Breast epithelium (tissue), 4 donors: ENCODE data around the gene PELI2. TPM values are rescaled to one million over a fixed set of nuclear protein-coding genes. Genes with fewer than 3 reads are reported as not detected.

Experiments used
- DNase-seq, 2 donors: peaks; one replicate each; pipeline ENCODE4 v3.0.0-alpha.2; 2019; ENCODE audit warnings: low spot score in 2 of 2
- H3K27ac ChIP-seq, 2 donors: fragments of 200-600 bp; sonication (generic) in 1 of 2; one replicate each; pipeline ENCODE4 v1.5.1; 2016 to 2019; ENCODE audit warnings: mild to moderate bottlenecking in 1 of 2
- H3K27me3 ChIP-seq, 2 donors: fragments of 200-600 bp; sonication (generic) in 1 of 2; one replicate each; pipeline versions ENCODE4 v1.5.1 to v1.6.0; 2017 to 2019; ENCODE audit warnings: control low read depth in 1 of 2, mild to moderate bottlenecking in 1 of 2
- H3K36me3 ChIP-seq: fragments of 200-600 bp; one replicate; pipeline ENCODE4 v1.5.1; 2019
- H3K4me1 ChIP-seq, 2 donors: fragments of 200-600 bp; sonication (generic); one replicate each; pipeline ENCODE4 v1.5.1; 2016 to 2019; ENCODE audit warnings: control low read depth in 1 of 2
- H3K4me3 ChIP-seq, 3 donors: fragments of 200-600 bp; sonication (generic); 1 replicate in 2 of 3; 2 replicates in 1 of 3; pipeline ENCODE4 v1.5.1; 2016 to 2019; ENCODE audit warnings: mild to moderate bottlenecking in 3 of 3, moderate library complexity in 2 of 3
- H3K9me3 ChIP-seq, 2 donors: fragments of 200-600 bp; sonication (generic) in 1 of 2; one replicate each; pipeline ENCODE4 v1.5.1; 2016 to 2019; ENCODE audit warnings: control low read depth in 1 of 2
- POLR2A ChIP-seq: fragments of 450-650 bp; IDR thresholded peaks from one replicate; pipeline ENCODE4 v1.6.1; 2016; ENCODE audit warnings: antibody characterized with exemption, mild to moderate bottlenecking, moderate library complexity
- POLR2AphosphoS5 ChIP-seq, 3 donors: sonication (generic); formaldehyde crosslinking; IDR thresholded peaks; one replicate each; pipeline ENCODE4 v1.6.1; 2017; ENCODE audit warnings: antibody characterized with exemption in 3 of 3
- intact Hi-C: fragments of 100-400 bp; cut with DNase I; formaldehyde crosslinking; loops from one replicate; pipeline ENCODE4 v1.15.1; 2023; ENCODE audit warnings: low total_unique reads
- total RNA-seq, 3 donors: library from RNA; depleted of rRNA; stranded (reverse); fragments of >200 nt; gene quantifications; one replicate each; pipeline ENCODE4 v1.1.0, GENCODE V29; 2016
- TF ChIP-seq, protein P1 (sequence below), 3 donors: fragments of 450-650 bp; IDR thresholded peaks; one replicate each; pipeline ENCODE4 v1.5.1; 2016 to 2017; ENCODE audit warnings: antibody characterized with exemption in 3 of 3, mild to moderate bottlenecking in 3 of 3, moderate library complexity in 3 of 3

Gene PELI2
- total RNA-seq, 3 donors from 2014 or later, result 11.5 to 24.1 (median 16.2) TPM

DNA sequence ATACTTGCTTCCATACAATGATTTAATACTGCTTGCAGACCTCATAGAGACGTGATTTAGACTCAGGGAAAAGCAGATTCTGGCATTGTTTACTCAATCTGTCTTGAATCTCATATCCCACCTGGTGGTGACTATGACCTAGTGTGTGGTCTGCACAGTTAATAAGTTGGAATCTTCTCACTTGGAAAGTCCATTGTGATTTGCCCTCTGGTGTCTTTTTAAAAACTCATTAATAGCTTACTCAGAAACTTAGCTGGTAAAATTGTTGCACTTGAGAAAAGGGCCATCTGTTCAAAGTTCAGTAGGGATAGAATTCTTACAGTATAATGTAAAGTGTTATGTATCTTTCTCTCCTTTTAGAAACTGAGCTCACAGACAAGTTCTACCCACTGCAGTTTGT is 106.0 kb downstream of the PELI2 start:
- Histone ChIP-seq H3K36me3 (no peaks in the 10 kb centered on the region), H3K9me3 (no peaks in the 10 kb centered on the region), H3K27ac (no peak overlapping the region), H3K4me1 (peaks cover 0 to 18% of the 10 kb centered on the region in 2 donors), H3K27me3 (no peaks in the 10 kb centered on the region), H3K4me3 (no peak overlapping the region)
- no peak for DNase-seq
- intact Hi-C loops, result no loop called here
- TF ChIP-seq POLR2AphosphoS5 (IDR thresholded peaks at IDR 0.05), result no peak
- TF ChIP-seq, protein P1, sequence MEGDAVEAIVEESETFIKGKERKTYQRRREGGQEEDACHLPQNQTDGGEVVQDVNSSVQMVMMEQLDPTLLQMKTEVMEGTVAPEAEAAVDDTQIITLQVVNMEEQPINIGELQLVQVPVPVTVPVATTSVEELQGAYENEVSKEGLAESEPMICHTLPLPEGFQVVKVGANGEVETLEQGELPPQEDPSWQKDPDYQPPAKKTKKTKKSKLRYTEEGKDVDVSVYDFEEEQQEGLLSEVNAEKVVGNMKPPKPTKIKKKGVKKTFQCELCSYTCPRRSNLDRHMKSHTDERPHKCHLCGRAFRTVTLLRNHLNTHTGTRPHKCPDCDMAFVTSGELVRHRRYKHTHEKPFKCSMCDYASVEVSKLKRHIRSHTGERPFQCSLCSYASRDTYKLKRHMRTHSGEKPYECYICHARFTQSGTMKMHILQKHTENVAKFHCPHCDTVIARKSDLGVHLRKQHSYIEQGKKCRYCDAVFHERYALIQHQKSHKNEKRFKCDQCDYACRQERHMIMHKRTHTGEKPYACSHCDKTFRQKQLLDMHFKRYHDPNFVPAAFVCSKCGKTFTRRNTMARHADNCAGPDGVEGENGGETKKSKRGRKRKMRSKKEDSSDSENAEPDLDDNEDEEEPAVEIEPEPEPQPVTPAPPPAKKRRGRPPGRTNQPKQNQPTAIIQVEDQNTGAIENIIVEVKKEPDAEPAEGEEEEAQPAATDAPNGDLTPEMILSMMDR (IDR thresholded peaks at IDR 0.05), result no peak
- TF ChIP-seq POLR2A, result no peak

DNA sequence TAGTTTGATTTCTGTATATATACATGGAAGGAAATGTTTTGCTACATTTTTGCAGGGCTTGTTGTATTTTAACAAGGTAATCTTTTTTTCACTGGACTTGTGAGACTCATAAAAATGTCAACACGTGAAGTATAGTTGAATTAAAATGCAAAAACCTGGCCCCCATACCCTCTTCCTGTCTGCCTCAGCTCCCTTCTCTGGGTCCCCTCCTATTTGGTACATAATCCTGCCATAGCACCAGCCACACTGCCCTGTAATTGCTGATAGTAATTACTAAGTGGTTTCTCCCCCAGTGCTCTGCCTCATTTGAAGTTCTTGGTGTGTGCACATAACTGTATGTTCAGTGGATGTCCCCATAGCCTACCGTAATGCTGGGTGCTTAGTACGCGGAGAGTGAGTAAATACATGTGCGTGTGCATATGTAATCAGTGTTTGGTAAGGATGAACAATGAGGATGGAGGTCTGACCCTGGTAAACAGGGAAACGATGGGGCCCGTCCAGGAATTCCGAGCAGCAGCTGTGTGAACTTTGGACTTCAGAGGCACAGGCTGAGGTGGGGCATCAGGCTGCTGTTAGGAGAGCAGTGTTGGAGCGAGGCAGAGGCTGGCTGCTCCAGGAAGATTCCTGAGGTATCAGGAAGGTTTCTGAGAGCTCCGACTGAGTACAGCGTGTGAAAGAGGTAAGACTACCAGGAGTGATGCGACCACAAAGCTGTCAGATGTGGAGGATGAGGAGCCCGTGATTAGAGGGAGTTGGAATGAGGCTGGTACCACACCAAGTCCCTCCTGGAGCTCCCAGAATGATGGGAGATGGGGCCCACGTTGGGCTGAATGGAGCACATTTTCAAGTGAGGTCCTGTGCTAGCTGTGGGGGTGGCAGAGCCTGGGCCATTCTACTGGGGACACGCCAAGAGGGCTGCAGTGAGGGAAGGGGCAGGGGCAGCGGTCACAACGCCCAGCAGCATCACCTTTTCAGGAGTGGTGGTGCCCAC is 106.8 kb downstream of the PELI2 start:
- no peaks in the 10 kb centered on the region for H3K36me3 ChIP-seq
- no peak for TF ChIP-seq POLR2AphosphoS5 (IDR thresholded peaks at IDR 0.05)
- TF ChIP-seq POLR2A, result no peak
- TF ChIP-seq, protein P1 (IDR thresholded peaks at IDR 0.05), result no peak
- intact Hi-C loops, result no loop called here

DNA sequence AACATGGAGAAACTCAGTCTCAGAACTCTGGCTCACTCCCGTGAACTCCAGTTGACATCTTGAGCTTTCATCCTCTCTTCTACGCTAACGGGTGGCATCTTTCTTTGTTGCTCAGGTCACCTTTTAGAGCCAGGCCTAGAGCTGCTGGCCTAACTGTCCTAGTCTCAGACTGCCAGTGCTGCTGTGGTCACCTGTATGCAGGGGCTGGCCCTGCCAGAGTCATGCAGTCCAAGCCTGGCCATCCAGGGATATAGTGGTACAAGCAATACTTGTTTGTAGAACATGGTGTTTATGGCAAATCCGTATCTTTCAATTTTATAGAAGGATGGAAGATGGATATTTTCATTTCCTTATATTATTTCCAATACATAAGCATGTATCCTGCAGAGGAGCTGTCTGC is 117.2 kb downstream of the PELI2 start:
- no peak overlapping the region for H3K4me3 ChIP-seq
- no peaks in the 10 kb centered on the region for H3K27me3 ChIP-seq
- H3K9me3 ChIP-seq, result no peaks in the 10 kb centered on the region
- no peaks in the 10 kb centered on the region for H3K4me1 ChIP-seq
- no peak for DNase-seq
- H3K36me3 ChIP-seq, result no peaks in the 10 kb centered on the region
- no peak overlapping the region for H3K27ac ChIP-seq
- intact Hi-C loops, result no loop called here
- TF ChIP-seq POLR2AphosphoS5 (IDR thresholded peaks at IDR 0.05) (no peak), POLR2A (no peak)
- TF ChIP-seq, protein P1 (IDR thresholded peaks at IDR 0.05), result no peak

More for the DNA sequence above, 106.8 kb downstream of the PELI2 start:
- peaks cover 0 to 12% of the 10 kb centered on the region in 2 donors for H3K4me1 ChIP-seq
- no peaks in the 10 kb centered on the region for H3K9me3 ChIP-seq
- H3K4me3 ChIP-seq, result no peak overlapping the region
- no peak overlapping the region for H3K27ac ChIP-seq
- no peak for DNase-seq
- no peaks in the 10 kb centered on the region for H3K27me3 ChIP-seq

DNA sequence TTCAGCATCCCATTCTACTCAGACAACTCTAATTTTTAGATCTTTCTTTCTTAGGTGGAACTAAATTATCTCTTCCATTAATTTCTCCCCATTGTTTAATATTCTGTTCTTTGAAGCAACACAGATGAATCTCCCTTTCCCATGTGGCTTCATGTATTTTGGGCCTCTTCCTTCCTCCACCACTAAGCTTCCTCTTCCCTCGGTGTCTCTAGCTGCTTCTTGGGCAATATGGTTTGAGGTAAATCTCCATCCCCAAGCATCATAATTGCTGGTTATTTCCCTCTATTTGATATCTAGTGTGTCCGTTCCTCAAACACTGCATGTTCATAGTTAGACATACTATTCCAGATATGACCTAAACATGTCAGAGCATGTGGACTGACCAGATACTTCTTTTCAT is 119.2 kb downstream of the PELI2 start:
- Histone ChIP-seq H3K36me3 (no peaks in the 10 kb centered on the region), H3K4me3 (no peak overlapping the region), H3K4me1 (no peaks in the 10 kb centered on the region), H3K27ac (no peak overlapping the region), H3K9me3 (no peaks in the 10 kb centered on the region), H3K27me3 (no peaks in the 10 kb centered on the region)
- intact Hi-C loops, result no loop called here
- TF ChIP-seq POLR2A (no peak), POLR2AphosphoS5 (IDR thresholded peaks at IDR 0.05) (no peak)
- TF ChIP-seq, protein P1 (IDR thresholded peaks at IDR 0.05), result no peak
- DNase-seq, result no peak

DNA sequence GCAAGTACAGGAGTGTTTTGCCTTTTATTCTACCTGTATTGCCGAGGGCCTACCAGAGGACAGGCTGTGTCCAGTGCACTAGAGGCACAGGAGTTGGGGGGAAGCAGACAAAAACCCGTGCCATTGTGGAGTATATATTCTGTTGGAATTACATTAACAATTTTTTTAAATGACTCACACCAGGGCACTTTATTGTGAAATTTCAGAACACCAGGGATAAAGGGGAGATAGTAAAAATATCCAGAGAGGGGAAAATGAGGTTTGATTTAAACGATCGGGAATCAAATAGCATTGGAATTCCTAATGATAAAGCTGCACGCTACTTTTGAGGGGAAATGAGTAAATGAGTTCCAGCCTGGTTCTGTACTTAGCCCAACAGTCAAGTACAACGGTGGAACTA is 123.2 kb downstream of the PELI2 start:
- no peak overlapping the region for H3K4me3 ChIP-seq
- DNase-seq, result no peak
- H3K27me3 ChIP-seq, result no peaks in the 10 kb centered on the region
- H3K27ac ChIP-seq, result no peak overlapping the region
- no peaks in the 10 kb centered on the region for H3K9me3 ChIP-seq
- no peaks in the 10 kb centered on the region for H3K4me1 ChIP-seq
- intact Hi-C loops, result no loop called here
- H3K36me3 ChIP-seq, result no peaks in the 10 kb centered on the region
- no peak for TF ChIP-seq POLR2A
- TF ChIP-seq, protein P1 (IDR thresholded peaks at IDR 0.05), result no peak
- TF ChIP-seq POLR2AphosphoS5 (IDR thresholded peaks at IDR 0.05), result no peak
